Measurements from ENCODE around the gene SYVN1. TPM values are rescaled to one million over a fixed set of nuclear protein-coding genes. Genes with fewer than 3 reads are reported as not detected.

The SYVN1 gene
- total RNA-seq, 1 donor from 2014 or later = 29.9 TPM

DNA sequence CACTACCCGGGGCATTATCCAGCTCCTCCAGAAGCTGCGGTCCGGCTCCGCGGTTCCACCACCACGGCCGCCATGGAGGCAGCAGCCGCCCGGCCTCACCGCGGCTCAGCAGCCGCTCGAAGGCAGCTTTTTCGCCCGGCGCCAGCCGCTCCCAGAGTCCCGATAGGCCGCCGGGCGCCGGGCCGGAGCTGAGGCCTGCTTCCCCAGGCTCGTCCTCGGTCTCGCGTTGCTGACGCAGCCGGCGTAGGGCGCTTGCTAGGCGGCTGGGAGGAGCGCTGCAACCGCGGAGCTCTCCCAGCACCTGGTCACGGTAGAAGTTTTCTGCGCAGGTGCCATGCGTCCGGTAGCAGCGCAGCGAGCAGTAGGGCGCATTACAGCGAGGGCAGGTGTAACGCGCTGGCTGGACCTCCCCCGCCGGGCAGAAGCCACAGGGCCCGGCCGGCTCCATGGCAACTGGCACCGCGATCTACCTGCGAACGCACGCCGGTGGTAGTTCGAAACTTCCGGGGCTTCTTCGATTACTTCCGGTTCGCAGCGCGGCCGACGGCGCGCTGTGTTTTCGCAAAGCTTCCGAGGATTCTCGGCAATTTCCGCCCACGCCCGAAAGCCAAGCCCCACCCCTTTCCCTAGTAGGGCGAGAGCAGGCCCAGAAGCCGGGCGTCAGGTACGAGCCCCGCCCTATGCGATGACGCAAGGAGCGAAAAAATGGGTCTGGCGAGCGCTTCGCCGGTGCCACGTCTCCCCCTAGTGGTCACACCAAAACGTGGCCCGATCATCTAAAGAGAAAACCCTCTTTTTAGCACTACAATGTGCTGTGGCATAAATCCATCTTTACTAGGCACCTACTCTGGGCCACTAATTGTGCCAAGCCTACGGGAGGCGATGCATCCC is 16.9 kb downstream of the SYVN1 start, which contains the start of gene ZNHIT2:
ZNHIT2 (minus strand) TSS at position 496 of the 891 bp plus-strand sequence; CDS start at position 448, 48 bp downstream.
- peak; percentile 100 for DNase-seq
- intact Hi-C loops (cut with DNase I) = loop anchor here (10.0 kb wide), 1 partner anchor 273 kb away; the partner anchor contains the start of gene CDC42BPG
- ATAC-seq (ENCODE audit: poor library complexity) = peak; percentile 88

DNA sequence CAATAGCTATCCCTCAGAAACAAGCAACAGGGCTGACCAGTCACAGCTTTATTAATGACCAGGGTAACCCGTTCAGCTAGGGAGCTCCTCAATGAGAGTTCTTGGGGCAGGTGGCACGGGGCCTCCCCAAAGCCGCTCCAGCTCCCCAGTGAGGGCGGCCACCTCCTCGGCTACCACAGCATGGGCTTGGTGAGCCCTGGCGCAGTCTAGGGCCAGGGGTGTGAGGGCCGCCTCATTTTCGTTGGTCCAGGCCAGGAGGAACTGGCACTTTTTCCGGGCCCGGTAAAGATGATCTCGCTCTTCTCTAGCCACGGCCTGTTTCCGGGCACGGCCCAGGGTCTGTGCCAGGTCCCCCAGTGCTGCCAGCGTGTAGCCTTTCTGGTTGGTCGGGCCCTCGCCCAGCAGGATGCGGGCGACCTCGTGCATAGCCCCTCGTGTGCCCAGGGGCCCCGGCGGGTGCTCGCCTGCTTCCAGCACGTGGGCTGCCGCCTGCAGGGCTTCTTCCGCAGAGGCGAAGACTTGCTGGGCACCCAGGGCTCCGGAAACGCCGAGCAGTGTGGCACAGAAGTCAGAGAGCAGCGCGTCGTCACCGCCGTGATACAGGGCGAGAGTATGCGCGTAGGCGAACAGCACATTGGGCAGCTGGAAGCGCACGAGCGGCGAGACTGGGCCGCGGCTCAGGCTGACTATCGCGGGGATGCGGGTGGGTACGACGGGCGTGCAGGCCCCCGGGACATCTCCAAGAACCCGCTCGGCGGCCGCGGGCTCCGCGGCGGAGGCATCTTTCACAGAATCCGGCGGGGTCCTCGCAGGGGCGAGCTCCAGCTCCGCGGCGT is 17.7 kb downstream of the SYVN1 start:
- ATAC-seq (ENCODE audit: poor library complexity) (peak; percentile 4), DNase-seq (no peak)
- intact Hi-C loops (cut with DNase I) = loop anchor here (10.0 kb wide), 1 partner anchor 272 kb away; the partner anchor contains the start of gene CDC42BPG

DNA sequence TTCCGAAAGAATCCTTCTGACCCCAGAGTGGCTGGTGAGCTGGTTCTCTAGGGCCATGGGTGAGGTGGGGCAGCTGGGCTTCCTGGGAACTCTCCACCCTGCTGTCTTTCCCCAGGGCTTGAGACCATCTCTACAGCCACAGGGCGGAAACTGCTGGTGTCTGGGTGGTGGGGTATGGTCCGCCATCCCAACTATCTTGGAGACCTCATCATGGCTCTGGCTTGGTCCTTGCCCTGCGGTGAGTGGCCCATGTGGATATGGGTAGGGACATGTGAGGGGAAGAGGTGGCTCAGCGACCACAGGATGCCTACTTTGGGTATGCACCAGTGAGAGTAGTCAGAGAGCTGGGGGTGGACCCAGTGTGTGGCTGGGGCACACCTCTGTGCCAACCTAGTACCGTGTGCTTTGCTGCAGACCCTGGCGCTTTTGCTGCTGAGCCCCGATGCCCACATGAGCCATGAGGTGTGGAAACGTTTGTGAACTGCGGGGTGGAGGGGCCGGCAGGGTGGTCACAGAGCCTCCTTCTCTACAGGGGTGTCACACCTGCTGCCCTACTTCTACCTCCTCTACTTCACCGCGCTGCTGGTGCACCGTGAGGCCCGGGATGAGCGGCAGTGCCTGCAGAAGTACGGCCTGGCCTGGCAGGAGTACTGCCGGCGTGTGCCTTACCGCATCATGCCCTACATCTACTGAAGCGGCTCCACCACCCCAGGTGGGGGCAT is 18.8 kb downstream of the SYVN1 start:
- intact Hi-C loops (cut with DNase I) = loop anchor here (10.0 kb wide), 1 partner anchor 271 kb away; the partner anchor contains the start of gene CDC42BPG
- DNase-seq (no peak), ATAC-seq (ENCODE audit: poor library complexity) (no peak)

DNA sequence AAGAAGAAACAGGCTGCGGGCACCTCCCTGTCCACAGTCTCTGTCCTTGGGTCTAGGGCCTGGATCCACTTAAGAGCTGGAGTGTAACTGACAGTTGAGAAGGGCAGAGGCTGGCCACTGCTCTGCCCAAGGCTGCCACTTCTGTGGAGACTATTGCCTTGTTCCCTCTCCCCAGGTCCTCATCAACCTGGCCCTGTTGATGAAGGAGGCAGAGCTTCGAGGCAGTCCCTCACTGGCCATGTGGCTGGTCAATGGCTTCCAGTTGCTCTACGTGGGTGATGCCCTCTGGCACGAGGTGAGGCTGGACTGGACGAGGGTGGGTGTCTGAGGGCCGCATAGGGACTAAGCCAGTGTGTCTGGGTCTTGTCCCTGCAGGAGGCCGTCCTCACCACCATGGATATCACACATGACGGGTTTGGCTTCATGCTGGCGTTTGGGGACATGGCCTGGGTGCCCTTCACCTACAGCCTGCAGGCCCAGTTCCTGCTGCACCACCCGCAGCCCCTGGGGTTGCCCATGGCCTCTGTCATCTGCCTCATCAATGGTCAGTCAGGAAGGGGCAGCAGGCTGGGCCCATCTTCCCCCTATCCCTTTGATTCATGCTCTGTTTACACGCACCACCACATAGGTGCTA is 19.7 kb downstream of the SYVN1 start:
- DNase-seq (no peak), ATAC-seq (ENCODE audit: poor library complexity) (no peak)
- intact Hi-C loops (cut with DNase I) = loop anchor here (10.0 kb wide), 1 partner anchor 270 kb away; the partner anchor contains the start of gene CDC42BPG

DNA sequence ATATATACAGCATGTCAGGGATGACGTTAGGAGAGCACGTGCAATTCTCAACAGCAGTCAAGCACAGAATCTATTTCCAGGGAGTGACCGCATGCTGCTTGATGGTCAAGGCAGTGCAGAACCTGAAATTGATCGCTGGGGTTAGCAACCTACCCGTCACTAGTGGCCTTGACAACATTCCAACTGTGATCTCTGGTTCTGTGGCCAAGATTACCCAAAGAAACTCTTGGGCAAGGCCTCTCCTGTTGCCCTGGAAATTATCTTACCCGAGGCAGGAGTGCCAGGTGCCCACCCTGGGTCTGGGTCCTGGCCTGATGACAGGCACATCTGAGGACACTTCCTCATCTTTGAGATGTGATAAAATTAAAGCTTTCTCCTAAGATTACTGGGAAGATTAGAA is 20.5 kb downstream of the SYVN1 start:
- ATAC-seq (ENCODE audit: poor library complexity) (no peak), DNase-seq (no peak)
- intact Hi-C loops (cut with DNase I) = loop anchor here (10.0 kb wide), 1 partner anchor 269 kb away; the partner anchor contains the start of gene CDC42BPG

DNA sequence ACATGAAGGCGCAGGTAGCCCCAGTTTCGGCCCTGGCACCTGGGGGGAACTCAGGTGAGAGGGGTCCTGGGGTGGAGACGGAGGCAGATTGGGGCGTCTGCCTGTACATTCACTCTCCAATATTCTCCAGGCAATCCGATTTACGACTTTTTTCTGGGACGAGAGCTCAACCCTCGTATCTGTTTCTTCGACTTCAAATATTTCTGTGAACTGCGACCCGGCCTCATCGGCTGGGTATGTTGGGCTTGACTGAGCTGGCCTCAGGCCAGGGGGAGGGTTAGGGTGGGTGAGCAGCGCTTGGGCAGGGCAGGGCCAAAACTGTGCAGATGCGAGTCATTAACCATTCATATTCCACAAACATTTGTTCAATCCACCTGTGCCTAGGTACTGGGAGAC is 21.0 kb downstream of the SYVN1 start:
- ATAC-seq (ENCODE audit: poor library complexity) (no peak), DNase-seq (no peak)
- intact Hi-C loops (cut with DNase I) = loop anchor here (10.0 kb wide), 1 partner anchor 269 kb away; the partner anchor contains the start of gene CDC42BPG

DNA sequence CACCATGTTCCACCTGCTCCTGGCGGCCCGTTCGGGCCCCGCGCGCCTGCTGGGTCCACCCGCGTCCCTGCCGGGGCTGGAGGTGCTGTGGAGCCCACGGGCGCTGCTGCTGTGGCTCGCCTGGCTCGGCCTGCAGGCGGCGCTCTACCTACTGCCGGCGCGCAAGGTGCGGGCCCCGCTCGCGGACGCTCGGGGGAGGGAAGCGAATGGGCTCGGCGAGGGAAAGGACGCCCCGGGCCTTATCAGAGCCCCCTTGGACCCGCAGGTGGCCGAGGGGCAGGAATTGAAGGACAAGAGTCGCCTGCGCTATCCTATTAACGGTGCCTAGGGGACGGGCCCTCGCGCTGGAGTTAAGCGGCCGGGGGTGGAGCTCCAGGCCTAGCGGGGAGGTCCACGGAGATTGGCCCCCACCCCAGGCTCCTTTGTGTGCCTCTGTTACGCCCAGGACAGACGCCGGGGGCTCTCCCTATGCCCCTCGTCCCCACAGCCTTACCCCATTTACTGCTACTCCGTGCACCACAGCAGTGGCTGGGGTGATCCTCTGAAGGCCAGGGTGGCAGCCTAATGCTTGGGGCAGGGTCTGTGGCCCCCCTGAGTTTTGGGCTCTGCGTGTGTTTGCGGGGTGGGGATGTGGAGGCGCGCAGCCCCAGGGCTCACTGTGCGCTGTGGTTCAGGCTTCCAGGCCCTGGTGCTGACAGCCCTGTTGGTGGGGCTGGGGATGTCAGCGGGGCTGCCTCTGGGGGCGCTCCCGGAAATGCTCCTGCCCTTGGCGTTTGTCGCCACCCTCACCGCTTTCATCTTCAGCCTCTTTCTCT is 21.6 kb downstream of the SYVN1 start:
- ATAC-seq (ENCODE audit: poor library complexity) = peak; percentile 62
- intact Hi-C loops (cut with DNase I) = loop anchor here (10.0 kb wide), 1 partner anchor 268 kb away; the partner anchor contains the start of gene CDC42BPG
- peak; percentile 78 for DNase-seq

DNA sequence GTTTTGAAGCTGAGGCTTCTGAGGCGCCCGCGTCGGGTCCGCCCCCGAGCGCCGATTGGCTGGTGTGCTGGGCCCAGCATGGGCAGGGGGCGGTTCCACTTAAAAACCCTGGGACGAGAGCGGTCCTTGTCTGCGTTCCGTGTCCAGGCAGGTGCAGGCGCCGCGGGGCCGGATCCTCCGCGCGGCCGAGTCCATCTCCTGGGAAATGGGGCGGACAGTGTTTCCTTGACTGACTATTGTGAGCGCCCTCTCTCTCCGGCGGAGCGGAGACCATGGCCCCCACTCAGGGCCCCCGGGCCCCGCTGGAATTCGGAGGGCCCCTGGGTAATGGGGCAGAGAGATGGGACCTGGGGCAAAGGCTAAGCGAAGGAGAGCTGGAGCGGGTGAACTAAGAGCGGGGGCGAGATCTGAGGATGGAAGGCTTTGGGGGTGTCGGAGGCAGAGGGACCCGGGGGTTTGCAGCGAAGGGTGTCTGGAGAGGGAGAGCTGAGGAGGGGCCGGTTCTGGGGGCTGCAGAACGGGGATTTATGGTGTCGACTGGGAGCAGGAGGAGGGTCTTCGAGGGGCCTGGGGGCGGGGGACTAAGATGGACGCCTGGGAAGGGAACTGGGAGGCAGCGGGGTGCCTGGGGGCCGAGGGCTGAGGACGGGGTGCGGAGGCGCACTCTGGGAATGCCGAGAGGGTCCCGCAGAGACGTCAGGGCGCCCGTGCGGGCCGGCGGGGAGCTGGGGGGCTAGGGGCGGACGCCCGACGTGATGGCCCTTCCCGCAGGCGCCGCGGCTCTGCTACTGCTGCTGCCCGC is 22.4 kb downstream of the SYVN1 start, which contains the start of gene TM7SF2:
TM7SF2 (plus strand) TSS at position 129 of the 802 bp plus-strand sequence; CDS start at position 273, 144 bp downstream.
- DNase-seq (peak; percentile 98), ATAC-seq (ENCODE audit: poor library complexity) (peak; percentile 90)
- intact Hi-C loops (cut with DNase I) = loop anchor here (10.0 kb wide), 1 partner anchor 267 kb away; the partner anchor contains the start of gene CDC42BPG

DNA sequence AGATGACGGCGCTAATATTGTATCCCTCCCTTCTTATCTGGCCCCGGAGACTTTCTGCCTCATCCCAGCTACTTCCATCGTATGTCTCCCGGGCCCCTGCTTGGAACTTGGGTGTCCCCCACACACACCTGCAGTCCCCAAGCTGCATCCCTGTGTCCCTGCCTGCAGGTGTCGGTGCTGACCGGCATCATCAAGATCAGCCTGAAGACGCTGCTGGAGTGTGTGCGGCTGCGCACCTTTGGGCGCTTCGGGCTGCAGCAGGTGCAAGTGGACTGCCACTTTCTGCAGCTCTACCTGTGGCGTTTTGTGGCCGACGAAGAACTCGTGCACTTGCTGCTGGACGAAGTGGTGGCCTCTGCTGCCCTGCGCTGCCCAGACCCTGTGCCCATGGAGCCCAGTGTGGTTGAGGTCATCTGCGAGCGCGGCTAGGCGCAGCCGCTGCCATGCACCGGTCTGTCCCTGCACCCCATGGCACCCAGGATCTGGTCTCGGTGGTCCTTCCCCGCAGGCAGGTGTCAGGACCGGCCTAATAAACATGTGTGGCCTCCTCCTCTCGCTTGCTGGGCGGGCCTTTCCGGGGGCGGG is 23.1 kb downstream of the SYVN1 start:
- ATAC-seq (ENCODE audit: poor library complexity) = no peak
- intact Hi-C loops (cut with DNase I) = loop anchor here (10.0 kb wide), 1 partner anchor 266 kb away; the partner anchor contains the start of gene CDC42BPG
- DNase-seq = no peak

DNA sequence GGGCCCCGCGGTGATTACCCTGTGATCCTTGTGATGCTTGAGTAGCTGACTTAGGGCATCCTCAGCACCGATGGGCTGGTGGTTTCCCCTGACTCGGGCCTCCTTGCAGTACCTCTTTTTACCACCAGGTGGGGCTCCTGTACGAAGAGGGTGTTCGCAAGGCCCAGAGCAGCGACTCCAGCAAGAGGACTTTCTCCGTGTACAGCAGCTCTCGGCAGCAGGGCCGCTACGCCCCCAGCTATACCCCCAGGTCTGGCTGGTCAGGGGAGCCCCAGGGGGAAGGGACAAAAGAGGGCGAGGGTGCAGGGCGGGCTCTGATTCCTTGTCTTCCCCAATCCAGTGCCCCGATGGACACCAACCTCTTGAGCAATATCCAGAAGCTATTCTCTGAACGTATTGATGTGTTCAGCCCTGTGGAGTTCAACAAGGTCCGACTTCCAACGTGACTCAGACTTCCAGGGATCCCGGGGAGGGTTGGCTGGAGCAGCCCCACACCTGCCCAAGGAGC is 23.9 kb downstream of the SYVN1 start:
- peak; percentile 58 for ATAC-seq (ENCODE audit: poor library complexity)
- DNase-seq = peak; percentile 89
- intact Hi-C loops (cut with DNase I) = loop anchor here (10.0 kb wide), 1 partner anchor 266 kb away; the partner anchor contains the start of gene CDC42BPG

DNA sequence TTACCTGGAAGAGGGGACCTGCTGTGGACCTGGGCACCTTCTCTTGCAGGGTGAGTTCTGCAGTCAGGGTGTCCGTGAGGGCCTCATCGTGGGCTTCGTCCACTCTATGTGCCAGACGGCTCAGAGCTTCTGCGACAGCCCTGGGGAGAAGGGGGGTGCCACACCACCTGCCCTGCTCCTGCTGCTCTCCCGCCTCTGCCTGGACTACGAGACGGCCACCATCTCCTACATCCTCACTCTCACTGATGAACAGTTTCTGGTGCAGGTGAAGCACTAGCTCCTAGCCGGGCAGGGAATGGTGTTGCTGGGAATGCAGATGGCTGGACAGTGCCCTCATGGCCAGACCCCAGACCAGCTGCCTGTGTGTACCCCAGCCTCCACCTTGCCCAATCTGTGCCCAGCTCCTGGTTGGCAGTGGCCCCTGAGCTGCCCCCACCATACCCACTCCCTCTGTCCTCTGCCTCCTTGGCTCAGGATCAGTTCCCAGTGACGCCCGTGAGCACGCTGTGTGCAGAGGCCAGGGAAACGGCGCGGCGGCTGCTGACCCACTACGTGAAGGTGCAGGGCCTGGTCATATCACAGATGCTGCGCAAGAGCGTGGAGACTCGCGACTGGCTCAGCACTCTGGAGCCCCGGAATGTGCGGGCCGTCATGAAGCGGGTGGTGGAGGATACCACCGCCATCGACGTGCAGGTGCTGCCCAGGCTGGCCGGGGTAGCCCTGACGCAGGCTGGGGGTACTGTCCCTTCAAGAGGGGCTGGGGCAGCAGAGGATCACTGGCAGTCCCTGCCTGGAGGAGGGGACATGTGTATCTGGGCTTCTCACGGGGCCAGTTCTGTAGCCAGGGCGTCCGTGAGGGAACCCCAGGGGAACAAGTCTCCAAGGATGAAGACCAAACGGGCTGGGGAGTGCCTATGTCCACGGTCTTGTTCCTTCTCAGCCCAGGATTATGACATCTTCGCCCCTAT is 24.8 kb downstream of the SYVN1 start:
- intact Hi-C loops (cut with DNase I) = loop anchor here (10.0 kb wide), 1 partner anchor 265 kb away; the partner anchor contains the start of gene CDC42BPG
- no peak for ATAC-seq (ENCODE audit: poor library complexity)
- DNase-seq = peak; percentile 36

DNA sequence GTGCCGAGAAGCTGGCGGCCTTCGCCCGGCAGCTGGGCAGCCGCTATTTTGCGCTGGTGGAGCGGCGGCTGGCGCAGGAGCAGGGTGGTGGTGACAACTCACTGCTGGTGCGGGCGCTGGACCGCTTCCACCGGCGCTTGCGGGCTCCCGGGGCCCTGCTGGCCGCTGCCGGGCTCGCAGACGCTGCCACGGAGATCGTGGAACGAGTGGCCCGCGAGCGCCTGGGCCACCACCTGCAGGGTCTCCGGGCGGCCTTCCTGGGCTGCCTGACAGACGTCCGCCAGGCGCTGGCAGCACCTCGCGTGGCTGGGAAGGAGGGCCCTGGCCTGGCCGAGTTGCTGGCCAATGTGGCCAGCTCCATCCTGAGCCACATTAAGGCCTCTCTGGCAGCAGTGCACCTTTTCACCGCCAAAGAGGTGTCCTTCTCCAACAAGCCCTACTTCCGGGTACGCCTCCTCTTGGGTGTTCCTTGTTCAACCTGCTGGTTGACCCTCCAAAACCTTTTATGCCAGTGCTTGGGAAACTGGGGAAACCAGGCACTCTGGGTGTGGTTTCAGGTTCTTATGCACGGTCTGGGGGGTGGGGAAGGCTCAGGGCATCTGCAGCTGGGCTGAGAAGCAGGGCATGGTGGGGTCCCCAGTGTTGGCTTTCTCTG is 25.7 kb downstream of the SYVN1 start:
- DNase-seq = no peak
- intact Hi-C loops (cut with DNase I) = no loop called here
- no peak for ATAC-seq (ENCODE audit: poor library complexity)

DNA sequence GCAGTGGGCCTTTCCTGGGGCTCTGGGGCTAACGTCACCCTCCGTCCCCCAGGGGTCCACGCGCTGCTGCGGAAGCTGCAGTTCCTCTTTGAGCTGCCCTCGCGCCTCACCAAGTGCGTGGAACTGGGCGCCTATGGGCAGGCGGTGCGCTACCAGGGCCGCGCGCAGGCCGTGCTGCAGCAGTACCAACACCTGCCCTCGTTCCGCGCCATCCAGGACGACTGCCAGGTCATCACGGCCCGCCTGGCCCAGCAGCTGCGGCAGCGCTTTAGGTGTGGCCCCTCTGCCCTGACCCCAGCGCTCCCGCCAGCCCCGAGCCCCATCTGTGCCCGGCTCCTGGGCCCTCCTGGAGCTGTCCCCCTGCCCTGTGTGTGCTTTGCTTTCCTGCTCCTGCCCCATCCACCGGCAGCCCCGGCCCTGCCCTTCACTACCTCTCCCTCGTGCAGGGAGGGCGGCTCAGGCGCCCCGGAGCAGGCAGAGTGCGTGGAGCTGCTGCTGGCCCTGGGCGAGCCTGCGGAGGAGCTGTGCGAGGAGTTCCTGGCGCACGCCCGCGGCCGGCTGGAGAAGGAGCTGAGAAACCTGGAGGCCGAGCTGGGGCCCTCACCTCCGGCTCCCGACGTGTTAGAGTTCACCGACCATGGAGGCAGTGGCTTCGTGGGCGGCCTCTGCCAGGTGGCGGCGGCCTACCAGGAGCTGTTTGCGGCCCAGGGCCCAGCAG is 26.4 kb downstream of the SYVN1 start:
- DNase-seq (peak; percentile 34), ATAC-seq (ENCODE audit: poor library complexity) (no peak)
- intact Hi-C loops (cut with DNase I) = no loop called here

Measured in Right ventricle myocardium superior (tissue), 1 donor.